ENCODE results near the gene AIFM1.
"Not testable (repeated sequence)": the region's sequence is repeated elsewhere in the genome, so short reads cannot be mapped to it uniquely, and the experiment has no call there.

Gene AIFM1

GRCh38 chrX:130119312-130119898 is 46.2 kb downstream of the AIFM1 start:
- no peak overlapping the region for H3K4me3 ChIP-seq (ENCODE audit: low read depth, low read length)

- no peak overlapping the region for H3K4me3 ChIP-seq (ENCODE audit: low read depth, low read length)
These were observed 47.0 kb downstream of the AIFM1 start for GRCh38 chrX:130118441-130119311.

- H3K4me3 ChIP-seq (ENCODE audit: low read depth, low read length) = no peak overlapping the region
These were observed 48.5 kb downstream of the AIFM1 start for GRCh38 chrX:130117166-130117565.

GRCh38 chrX:130115119-130115885 is 50.3 kb downstream of the AIFM1 start:
- not testable (repeated sequence) for H3K4me3 ChIP-seq (ENCODE audit: low read depth, low read length)

- H3K4me3 ChIP-seq (ENCODE audit: low read depth, low read length) = no peak overlapping the region
These were observed 51.5 kb downstream of the AIFM1 start for GRCh38 chrX:130114141-130114588.

- H3K4me3 ChIP-seq (ENCODE audit: low read depth, low read length) = peak overlapping the region; percentile 8
These were observed 54.2 kb downstream of the AIFM1 start for GRCh38 chrX:130111220-130112154.

- peak within 1 kb of the TSS; percentile 20 for H3K4me3 ChIP-seq (ENCODE audit: low read depth, low read length)
These were observed 55.0 kb downstream of the AIFM1 start, which contains the start of gene ELF4 for GRCh38 chrX:130110379-130111219. TSS of gene ELF4 (minus strand) at chrX:130110497. CDS start at chrX:130081330, 29,167 bp downstream.

GRCh38 chrX:130109429-130110378 is 55.9 kb downstream of the AIFM1 start:
- H3K4me3 ChIP-seq (ENCODE audit: low read depth, low read length) = peak overlapping the region; percentile 20

GRCh38 chrX:130108647-130109428 is 56.8 kb downstream of the AIFM1 start:
- H3K4me3 ChIP-seq (ENCODE audit: low read depth, low read length) = no peak overlapping the region

GRCh38 chrX:130106071-130106470 is 59.6 kb downstream of the AIFM1 start:
- H3K4me3 ChIP-seq (ENCODE audit: low read depth, low read length) = no peak overlapping the region

- no peak overlapping the region for H3K4me3 ChIP-seq (ENCODE audit: low read depth, low read length)
These were observed 60.4 kb downstream of the AIFM1 start for GRCh38 chrX:130105244-130105643.

- H3K4me3 ChIP-seq (ENCODE audit: low read depth, low read length) = no peak overlapping the region
These were observed 62.0 kb downstream of the AIFM1 start for GRCh38 chrX:130103605-130104004.

GRCh38 chrX:130100180-130100579 is 65.5 kb downstream of the AIFM1 start:
- no peak overlapping the region for H3K4me3 ChIP-seq (ENCODE audit: low read depth, low read length)

GRCh38 chrX:130098210-130098552 is 67.5 kb downstream of the AIFM1 start:
- no peak overlapping the region for H3K4me3 ChIP-seq (ENCODE audit: low read depth, low read length)

GRCh38 chrX:130097507-130098209 is 68.0 kb downstream of the AIFM1 start:
- no peak overlapping the region for H3K4me3 ChIP-seq (ENCODE audit: low read depth, low read length)

- no peak overlapping the region for H3K4me3 ChIP-seq (ENCODE audit: low read depth, low read length)
These were observed 70.2 kb downstream of the AIFM1 start for GRCh38 chrX:130095249-130096030.

All from iPS-11a (cell line).